Peyer's patch (tissue), 4 donors: ENCODE data around the gene SACS.

Experiments used
- POLR2A ChIP-seq, 2 donors: fragments of 450-650 bp; IDR thresholded peaks; one replicate each; pipeline ENCODE4 v1.5.1; 2017; ENCODE audit warnings: antibody characterized with exemption in 2 of 2, mild to moderate bottlenecking in 2 of 2, moderate library complexity in 2 of 2
- TF ChIP-seq, protein P1 (sequence below), 6 experiments: fragments of 450-650 bp in 4 of 6; fragments of 200-600 bp in 2 of 6; sonication (generic) in 1 of 6; IDR thresholded peaks; one replicate each; pipeline ENCODE4 v1.5.1; 2017 to 2019; ENCODE audit warnings: antibody characterized with exemption in 6 of 6, mild to moderate bottlenecking in 3 of 6, moderate library complexity in 1 of 6

DNA sequence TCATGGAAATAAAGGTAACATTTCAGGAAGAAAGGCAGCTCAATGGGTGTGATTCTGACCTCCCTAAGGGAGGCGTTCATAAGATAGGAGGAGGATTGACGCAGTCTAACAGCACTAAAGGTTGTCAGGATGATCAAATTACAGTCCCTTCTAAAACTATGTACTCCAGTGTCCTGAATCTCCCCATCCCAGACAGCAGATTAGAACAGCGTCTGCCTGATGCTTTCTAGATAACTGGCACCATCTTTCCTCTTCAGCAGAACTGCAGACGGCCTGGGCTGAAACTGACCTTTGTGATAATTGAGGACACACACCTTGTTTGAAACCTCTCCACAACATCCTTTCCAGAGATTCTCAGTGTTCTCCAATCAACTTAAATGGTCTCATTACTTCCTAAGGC, 25.5 kb upstream of the SACS start:
- TF ChIP-seq, protein P1, sequence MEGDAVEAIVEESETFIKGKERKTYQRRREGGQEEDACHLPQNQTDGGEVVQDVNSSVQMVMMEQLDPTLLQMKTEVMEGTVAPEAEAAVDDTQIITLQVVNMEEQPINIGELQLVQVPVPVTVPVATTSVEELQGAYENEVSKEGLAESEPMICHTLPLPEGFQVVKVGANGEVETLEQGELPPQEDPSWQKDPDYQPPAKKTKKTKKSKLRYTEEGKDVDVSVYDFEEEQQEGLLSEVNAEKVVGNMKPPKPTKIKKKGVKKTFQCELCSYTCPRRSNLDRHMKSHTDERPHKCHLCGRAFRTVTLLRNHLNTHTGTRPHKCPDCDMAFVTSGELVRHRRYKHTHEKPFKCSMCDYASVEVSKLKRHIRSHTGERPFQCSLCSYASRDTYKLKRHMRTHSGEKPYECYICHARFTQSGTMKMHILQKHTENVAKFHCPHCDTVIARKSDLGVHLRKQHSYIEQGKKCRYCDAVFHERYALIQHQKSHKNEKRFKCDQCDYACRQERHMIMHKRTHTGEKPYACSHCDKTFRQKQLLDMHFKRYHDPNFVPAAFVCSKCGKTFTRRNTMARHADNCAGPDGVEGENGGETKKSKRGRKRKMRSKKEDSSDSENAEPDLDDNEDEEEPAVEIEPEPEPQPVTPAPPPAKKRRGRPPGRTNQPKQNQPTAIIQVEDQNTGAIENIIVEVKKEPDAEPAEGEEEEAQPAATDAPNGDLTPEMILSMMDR (IDR thresholded peaks at IDR 0.05), result no peak
- TF ChIP-seq POLR2A (IDR thresholded peaks at IDR 0.05), result no peak
